Esophagus mucosa (tissue), 1 donor: ENCODE data around the gene SLC4A9. TPM values are rescaled to one million over a fixed set of nuclear protein-coding genes. Genes with fewer than 3 reads are reported as not detected.

Source experiments
- ATAC-seq: fragments of 200-7000 bp; cut with Tn5 transposase; one replicate; pipeline ENCODE4 v1.9.1; 2020
- total RNA-seq: library from RNA; stranded (reverse); gene quantifications from one replicate; pipeline ENCODE4 v1.2.4, GENCODE V29; 2023
- donor health status: DM: yes; HTN: yes; CAD: no.

Gene SLC4A9
- total RNA-seq, 1 donor from 2014 or later = 0.08 TPM

DNA sequence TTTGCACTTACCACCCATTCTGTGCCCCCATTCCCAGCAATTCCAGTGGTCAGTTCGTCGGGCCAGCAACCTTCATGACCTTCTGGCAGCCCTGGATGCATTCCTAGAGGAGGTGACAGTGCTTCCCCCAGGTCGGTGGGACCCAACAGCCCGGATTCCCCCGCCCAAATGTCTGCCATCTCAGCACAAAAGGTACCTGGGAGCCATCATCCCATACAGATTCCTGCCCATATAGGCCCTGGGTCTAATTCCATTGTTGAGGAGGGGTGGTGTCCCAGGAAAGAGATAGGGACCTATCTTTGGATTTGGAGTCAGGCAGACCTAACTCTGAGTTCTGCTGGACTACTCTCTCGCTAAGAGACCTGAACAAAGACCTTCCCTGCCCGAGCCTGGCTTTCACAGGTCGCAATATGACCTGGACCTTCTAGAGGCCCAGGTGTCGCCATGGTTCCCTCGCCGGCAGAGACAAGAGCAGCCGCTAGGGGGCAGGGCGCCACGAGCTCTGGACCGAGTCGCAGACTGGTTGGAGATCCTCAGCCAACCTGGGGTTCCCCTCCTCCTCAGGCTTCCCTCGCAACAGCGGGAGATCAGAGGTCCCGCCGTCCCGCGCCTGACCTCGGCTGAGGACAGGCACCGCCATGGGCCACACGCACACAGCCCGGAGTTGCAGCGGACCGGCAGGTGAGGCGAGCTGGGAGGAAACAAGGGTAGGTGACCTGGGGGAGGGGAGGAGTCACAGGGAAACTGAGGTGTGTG is 3.1 kb downstream of the SLC4A9 start:
- ATAC-seq = peak; percentile 79

- ATAC-seq = no peak
These were observed 3.9 kb downstream of the SLC4A9 start for GRCh38 chr5:140363631-140364471.

- ATAC-seq = no peak
These were observed 4.4 kb downstream of the SLC4A9 start for GRCh38 chr5:140364472-140364765.

- no peak for ATAC-seq
These were observed 5.3 kb downstream of the SLC4A9 start for GRCh38 chr5:140365282-140365681.

DNA sequence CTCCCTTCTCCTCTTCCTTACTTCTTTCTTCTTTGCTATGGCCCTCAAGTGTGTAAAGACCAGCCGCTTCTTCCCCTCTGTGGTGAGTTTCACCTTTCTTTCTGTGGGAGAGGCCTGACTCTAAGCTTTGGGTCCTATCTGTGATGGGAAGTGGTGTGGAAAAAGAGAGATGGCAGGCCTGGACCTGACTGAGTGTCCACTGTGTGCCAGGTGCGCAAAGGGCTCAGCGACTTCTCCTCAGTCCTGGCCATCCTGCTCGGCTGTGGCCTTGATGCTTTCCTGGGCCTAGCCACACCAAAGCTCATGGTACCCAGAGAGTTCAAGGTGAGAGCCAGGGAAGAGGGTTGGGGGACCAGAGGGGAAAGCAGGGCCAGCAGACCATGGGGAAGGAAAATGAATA is 5.9 kb downstream of the SLC4A9 start:
- no peak for ATAC-seq

DNA sequence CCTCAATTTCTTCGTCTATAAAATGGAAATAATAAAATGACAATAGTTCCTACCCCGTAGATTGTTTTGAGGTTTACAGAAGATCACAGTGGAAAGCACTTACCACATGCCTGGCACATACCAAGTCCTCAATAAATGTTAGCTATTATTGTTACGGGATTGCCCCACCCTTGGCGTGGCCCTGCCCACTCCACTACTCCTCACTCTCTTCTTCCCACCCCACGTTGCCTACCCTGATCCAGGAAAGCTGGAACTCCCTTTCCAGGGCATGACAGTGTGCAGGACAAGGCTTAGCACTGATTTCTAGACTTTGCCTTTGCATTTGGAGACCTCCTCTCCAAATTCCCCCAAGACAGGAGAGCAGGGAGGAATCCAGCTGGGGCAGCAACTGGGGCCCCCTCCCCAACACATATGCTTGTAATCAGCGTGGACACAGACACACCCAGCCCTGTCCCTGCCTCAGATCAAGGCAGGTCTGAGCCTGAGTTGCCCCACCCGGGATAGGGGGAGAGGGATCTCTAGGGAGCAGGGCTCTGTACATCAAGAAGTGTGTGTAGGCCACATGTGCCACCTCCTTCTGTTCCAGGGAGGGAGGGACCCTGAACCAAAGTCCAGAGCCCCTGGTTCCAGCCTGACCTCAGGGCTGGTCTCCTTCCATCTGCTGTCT is 6.7 kb downstream of the SLC4A9 start:
- peak; percentile 41 for ATAC-seq

GRCh38 chr5:140367256-140368013 is 7.4 kb downstream of the SLC4A9 start:
- peak; percentile 27 for ATAC-seq

GRCh38 chr5:140371356-140372151 is 11.6 kb downstream of the SLC4A9 start:
- ATAC-seq = no peak

DNA sequence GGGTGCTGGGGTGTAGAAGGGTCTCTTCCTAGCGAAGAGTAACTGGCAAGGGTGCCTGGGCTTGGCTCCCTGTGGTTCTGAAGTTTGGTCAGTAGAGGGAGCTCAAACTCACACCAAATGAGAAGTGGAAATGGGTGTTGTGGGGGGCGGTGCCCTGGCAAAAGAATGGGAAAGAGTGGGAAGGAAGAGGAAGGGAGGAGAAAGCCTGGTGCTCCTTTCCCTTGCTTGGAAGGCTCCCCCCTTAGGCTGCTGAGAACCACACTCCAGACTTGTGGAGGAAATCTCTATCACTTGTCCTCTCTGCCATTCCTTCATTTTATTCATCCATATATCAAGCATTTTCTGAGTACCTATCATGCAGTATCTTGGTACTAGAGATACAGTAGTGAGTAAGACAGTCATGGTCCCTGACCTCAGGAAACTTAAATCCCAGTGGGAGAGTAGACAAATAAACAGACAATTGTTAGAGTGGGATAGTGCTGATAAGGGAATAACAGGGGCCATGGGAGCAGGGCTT is 13.0 kb downstream of the SLC4A9 start:
- peak; percentile 54 for ATAC-seq

- ATAC-seq = no peak
These were observed 21.4 kb downstream of the SLC4A9 start for GRCh38 chr5:140381351-140381750.

DNA sequence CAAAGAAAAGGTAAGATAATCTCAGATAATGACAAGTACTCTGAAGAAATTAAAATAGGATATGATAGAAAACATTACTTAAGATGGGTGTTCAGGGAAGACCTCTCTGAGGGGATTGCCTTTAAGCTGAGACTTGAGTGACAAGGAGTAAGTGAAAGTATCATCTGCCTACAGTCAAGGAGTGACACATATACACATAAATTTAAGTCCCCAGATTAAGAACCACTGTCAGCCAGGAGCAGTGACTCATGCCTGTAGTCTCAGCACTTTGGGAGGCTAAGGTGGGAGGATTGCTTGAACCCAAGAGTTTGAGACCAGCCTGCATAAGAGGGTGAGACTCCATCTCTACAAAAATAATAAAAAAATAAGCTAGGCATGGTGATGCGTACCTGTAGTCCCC is 22.0 kb downstream of the SLC4A9 start:
- peak; percentile 33 for ATAC-seq

GRCh38 chr5:140382866-140383265 is 22.9 kb downstream of the SLC4A9 start:
- ATAC-seq = no peak

- no peak for ATAC-seq
These were observed 23.3 kb downstream of the SLC4A9 start for GRCh38 chr5:140383300-140383699.

DNA sequence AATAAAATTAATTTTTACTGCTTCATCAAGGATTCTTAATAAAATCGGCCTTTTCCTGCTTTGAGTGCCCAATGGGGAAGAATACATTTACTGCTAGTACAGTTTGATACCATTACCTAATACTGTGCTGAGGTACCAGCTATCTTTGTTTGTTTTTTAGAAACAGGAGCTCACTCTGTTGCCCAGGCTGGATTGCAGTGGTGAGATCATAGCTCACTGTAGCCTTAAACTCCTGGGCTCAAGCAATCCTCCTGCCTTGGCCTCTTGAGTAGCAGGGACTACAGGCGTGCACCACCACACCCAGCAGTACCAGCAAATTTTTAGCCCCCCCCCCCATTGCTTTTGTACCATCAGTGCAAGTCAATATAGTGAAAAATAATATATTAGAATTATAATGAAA is 28.1 kb downstream of the SLC4A9 start:
- ATAC-seq = no peak

DNA sequence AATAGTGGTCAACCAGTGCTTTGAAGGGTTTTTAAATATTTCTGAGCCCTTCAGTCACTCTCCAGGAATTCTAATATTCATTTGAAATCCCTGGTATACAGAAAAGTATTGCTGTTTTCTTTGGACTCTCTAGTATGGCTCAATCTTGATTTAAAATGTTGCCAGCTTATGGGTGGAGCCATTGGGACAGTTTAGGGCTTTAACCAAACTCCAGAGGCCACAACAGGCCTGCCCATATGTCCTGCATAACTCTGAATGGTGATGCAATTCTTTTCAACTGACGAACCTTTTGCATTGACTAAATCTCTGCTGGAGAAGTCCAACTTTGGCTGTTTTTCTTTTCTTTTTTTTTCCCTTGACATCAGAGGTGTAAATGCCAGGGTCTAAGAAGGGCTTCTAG is 31.3 kb downstream of the SLC4A9 start:
- peak; percentile 79 for ATAC-seq

GRCh38 chr5:140391732-140392131 is 31.7 kb downstream of the SLC4A9 start:
- ATAC-seq = peak; percentile 91

GRCh38 chr5:140393738-140394137 is 33.7 kb downstream of the SLC4A9 start:
- no peak for ATAC-seq

GRCh38 chr5:140398379-140398811 is 38.4 kb downstream of the SLC4A9 start:
- peak; percentile 61 for ATAC-seq

DNA sequence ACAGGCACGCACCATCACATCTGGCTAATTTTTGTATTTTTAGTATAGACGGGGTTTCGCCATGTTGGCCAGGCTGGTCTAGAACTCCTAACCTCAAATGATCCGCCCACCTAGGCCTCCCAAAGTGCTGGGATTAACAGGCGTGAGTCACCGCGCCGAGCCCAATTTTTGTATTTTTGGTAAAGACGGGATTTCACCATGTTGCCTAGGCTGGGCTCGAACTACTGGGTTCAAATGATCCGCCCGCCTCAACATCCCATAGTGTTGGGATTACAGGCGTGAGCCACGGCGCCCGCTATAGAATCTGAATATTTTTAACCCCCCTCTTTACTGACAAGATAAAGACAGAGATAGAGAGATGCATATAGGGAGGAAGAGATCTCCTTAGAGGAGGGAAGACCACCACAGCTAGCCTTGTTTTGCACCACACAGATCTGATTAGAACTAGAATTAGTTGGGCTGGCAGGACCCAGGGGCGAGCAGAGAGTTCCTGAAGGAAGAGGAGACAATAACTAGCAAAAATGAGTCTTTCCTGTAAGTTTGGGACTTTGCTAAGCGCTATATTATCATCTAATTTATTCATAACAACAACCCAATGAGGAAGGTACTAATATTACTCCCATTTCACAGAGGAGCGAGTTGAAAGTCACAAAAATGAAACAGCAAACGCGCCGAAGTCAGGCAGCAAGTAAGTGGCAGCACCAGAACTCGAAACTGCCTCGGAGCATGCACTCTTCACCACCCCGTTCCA is 40.2 kb downstream of the SLC4A9 start:
- ATAC-seq = no peak

DNA sequence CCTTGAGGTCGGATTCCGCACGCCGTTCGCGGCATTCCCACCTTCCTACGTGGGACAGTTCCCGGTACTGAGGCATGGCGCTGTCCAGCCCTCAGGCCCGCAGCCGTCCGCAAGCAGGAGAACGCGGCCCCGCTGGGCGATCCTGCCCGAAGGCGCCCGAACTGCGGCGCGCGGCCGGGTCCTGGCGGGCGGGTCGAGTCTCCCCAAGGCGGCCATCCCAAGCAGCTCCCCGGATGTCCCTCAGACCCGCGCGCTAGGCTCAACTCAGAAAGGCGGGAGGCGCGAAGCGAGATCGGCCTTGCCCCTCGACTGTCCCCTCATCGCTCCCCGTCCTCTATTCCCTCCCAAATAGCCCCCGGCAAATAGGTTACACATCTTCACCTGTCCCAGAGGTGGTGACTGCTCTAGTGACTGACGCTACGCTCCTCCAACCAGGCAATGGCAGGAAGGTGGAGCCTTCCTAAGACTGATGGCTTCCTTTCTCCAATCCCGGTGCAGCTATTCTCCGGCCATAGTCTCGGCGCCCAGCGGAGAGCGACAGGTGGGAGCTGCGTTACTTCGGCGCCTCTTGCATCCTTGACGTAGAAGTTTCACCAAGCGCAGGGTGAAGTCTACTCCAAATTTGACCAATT is 40.9 kb downstream of the SLC4A9 start:
- ATAC-seq = peak; percentile 80
